Loucy (cell line): ENCODE results near the gene KPNA5.

ENCODE experiments used
- CTCF ChIP-seq: fragments of 200-600 bp; sonication (generic); conservative IDR thresholded peaks from 2 replicates; pipeline ENCODE4 v1.5.1; 2014; ENCODE audit warnings: mild to moderate bottlenecking, antibody characterized with exemption, low read length
- EZH2phosphoT487 ChIP-seq: fragments of 200-600 bp; IDR thresholded peaks from 2 replicates; pipeline ENCODE4 v1.6.1; 2018; ENCODE audit warnings: antibody characterized with exemption, mild to moderate bottlenecking, moderate library complexity, borderline replicate concordance

- TF ChIP-seq CTCF: no peak
- TF ChIP-seq EZH2phosphoT487: no peak
These were observed 24.9 kb downstream of the KPNA5 start for GRCh38 chr6:116705917-116706316.
